ENCODE measurements around the gene CRELD2.
A peak's percentile ranks its signal among the peaks of the same experiment; 100 is the strongest.

DNA sequence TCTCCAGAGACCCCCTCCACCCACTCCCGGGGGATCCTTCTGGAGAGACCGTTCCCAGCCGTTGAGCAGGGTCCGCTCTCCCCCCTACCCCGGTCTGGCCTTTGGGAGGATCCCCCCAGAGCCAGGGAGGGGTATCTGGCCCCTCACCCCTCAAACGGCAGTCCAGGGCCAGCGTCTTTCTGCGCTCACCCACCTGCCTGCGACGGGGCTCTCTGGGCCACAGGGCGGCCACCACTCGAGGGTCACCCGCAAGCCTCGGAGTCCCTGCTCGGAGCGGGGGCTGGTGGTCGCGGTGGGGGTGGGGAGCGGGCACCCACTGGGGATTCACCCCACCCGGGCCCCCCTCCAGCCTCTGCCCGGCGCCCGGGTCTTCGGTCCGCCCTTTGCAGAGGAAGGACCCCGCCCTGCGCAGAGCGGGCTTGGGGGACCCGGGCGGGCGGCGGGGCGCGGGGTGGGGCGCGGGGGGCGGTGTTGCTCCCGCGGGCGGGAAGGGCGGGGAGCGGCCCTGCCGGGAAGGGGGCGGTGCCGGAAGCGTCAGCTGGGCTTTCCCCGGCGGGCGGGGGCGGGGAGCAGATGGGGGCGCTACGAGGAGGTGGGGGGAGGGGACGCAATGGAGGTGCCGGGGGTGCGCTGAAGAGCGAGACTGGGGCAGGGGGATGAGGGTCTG, 16.6 kb downstream of the CRELD2 start:
- TF ChIP-seq, protein P1, sequence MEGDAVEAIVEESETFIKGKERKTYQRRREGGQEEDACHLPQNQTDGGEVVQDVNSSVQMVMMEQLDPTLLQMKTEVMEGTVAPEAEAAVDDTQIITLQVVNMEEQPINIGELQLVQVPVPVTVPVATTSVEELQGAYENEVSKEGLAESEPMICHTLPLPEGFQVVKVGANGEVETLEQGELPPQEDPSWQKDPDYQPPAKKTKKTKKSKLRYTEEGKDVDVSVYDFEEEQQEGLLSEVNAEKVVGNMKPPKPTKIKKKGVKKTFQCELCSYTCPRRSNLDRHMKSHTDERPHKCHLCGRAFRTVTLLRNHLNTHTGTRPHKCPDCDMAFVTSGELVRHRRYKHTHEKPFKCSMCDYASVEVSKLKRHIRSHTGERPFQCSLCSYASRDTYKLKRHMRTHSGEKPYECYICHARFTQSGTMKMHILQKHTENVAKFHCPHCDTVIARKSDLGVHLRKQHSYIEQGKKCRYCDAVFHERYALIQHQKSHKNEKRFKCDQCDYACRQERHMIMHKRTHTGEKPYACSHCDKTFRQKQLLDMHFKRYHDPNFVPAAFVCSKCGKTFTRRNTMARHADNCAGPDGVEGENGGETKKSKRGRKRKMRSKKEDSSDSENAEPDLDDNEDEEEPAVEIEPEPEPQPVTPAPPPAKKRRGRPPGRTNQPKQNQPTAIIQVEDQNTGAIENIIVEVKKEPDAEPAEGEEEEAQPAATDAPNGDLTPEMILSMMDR (IDR thresholded peaks at IDR 0.05) = no peak
- TF ChIP-seq POLR2A (IDR thresholded peaks at IDR 0.05; ENCODE audit: low read depth) = no peak
- no peak for TF ChIP-seq EP300 (IDR thresholded peaks at IDR 0.05)
- TF ChIP-seq POLR2AphosphoS5 (IDR thresholded peaks at IDR 0.05) = peak in 1 of 2 donors; percentile 19
